Sigmoid colon (tissue), 4 donors: ENCODE data around the gene CT45A7.
"Not testable (repeated sequence)": the region's sequence is repeated elsewhere in the genome, so short reads cannot be mapped to it uniquely, and the experiment has no call there.

Source experiments
- CTCF ChIP-seq, 4 experiments: fragments of 450-650 bp in 3 of 4; fragments of 200-600 bp in 1 of 4; IDR thresholded peaks; one replicate each; pipeline ENCODE4 v1.5.1; 2016 to 2019; ENCODE audit warnings: antibody characterized with exemption in 4 of 4, mild to moderate bottlenecking in 3 of 4, moderate library complexity in 2 of 4
- POLR2AphosphoS5 ChIP-seq, 4 donors: sonication (generic); formaldehyde crosslinking; IDR thresholded peaks; one replicate each; pipeline ENCODE4 v1.6.1; 2017; ENCODE audit warnings: antibody characterized with exemption in 4 of 4

GRCh38 chrX:135819912-135820311 is 17.2 kb downstream of the CT45A7 start, which contains the start of gene CT45A2:
- not testable (repeated sequence) for TF ChIP-seq CTCF, POLR2AphosphoS5 (IDR thresholded peaks at IDR 0.05)
